Activated T-helper 1 cell treated with Interleukin-2 at 50 U/mL for 16 hours (primary cell): ENCODE data around the gene FZD8.

Source experiments
- DNase-seq: peaks from one replicate; pipeline ENCODE4 v3.0.0-alpha.2; 2020; ENCODE audit warnings: low read depth

The FZD8 gene

DNA sequence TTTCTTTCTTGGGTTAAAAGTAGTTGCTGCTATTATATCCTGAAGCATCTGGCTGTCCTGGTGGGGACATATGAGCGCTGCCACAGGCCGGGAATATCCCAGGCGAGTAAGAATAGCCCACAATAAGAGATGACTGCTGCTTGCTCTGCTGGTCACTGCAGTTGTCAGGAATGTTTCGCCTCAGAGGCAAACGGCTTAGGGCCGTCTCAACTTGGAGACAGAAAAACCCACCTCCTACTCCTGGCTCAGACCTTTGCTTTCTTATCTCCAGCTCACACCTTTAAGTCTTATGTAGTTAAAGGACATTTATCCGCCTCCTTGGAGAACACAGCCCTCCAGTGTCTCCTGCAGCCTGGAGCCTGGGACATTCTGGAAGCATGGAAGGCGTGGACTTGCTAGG, 36.9 kb downstream of the FZD8 start, which contains the start of gene GJD4:
Gene GJD4, plus strand, starts transcription at position 151 of the 400 bp plus-strand sequence. Its CDS starts 227 bp downstream, at position 378.
- DNase-seq = no peak

DNA sequence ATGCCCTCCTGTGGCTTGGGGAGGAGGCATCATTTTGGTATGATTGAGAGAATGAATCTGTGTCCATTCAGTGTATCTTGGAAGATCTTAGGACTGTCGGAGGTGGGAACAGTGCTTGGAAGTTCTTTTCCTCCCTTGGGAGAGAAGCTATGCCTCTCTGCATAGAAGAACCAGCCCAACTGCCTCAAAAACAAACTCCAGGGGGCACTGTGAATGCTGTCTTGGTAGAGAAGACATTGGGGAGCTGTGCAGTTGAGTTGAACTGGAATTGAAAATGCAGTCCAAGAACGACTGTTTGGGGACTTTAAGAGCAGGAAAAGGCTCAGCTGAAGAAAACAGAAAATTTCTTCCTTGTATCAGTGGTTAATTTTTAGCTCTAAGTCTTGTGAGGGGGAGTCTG, 41.9 kb downstream of the FZD8 start:
- DNase-seq = no peak

DNA sequence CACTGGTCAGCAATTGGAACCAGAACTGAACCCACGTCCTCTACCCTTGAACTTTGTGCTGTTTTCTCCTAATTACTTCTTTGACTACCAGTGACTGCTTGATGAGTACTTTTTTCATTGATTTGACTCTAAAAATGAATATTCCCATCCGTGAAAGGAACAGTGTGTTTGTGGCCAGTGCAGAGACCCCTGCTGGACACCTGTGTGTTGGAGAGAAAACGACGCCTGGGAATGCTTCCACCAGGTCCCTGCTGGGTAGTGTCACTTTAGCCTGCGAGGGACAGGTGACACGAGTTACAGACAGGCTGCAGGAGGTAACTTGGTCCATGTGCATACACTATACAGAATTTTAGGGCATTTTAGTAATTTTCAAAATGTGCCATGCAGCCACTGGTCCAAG, 43.7 kb downstream of the FZD8 start:
- no peak for DNase-seq

DNA sequence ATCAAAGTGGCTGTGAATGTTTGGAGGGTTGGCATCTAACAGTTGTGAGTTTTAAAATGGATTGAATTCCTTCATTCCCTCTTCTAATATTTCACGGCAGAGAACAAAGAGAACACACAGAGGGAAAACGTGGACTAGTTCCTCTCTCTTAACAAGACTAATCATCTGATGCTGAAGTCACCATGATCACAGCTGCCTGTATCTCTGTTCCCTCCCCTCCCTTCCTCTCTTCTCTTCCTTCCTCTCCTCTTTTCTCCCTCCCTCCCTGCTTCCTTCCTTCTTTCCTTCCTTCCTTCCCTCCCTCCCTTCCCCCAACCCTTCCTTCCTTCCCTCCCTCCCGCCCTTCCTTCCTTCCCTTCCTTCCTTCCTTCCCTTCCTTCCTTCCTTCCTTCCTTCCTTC, 47.0 kb downstream of the FZD8 start:
- DNase-seq = no peak

DNA sequence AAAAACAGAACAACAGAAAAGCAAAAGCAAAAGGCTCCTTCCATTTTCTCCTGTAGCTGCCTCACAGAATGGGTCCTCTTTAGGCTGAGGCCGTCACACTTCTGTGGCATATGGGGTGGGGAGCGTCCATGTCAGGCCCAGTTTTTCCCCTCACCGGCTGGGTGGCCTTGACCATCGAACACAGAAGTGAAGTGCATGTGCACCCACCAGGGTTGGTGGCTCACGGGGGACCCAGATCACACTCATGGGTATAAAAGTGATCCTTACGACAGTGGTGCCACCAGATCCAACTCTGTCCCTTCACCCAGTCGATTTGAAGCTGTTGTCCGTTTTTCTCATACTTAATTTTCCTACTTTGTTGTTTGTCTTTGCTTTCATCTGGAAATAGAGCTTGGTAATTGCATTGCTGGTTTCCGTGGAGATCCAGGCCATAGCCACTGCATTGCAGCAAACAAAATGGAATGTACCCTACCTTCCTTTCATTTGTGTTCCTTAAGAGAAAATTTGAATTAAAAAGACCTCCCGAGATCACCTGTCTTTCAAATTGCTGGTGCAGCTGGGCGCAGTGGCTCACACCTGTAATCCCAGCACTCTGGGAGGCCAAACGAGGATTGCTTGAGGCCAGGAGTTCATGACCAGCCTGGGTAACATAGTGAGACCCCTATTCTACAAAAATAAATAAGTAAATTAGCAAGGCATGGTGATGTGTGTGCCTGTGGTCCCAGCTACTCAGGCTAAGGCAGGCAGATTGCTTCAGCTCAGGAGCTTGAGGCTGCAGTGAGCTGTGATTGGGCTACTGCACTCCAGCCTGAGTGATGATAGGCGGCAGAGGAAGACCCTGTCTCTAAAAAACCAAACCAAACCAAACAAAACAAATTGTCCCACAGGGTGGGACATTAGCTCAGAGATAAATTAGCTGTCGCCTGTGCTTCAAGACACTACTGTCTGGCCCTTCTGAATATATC, 47.7 kb downstream of the FZD8 start:
- no peak for DNase-seq

DNA sequence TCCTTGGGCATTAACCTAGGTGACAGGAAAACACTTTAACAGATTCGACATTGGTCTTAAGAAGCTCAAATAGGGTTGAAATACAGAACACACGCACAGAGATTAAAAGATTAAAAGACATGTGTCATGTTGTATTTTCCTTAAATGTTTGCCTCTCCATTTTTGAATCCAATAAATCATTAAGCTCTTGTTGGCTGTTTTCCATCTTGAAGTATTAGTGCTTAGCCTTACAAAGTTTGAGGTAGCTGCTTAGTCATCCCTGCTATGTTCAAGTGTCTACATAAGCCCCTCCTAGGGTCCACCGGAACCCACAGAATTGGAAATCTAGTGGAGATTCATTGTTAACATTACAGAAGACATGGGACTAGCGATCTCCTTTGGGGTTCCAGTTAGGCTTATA, 49.7 kb downstream of the FZD8 start:
- DNase-seq = no peak

DNA sequence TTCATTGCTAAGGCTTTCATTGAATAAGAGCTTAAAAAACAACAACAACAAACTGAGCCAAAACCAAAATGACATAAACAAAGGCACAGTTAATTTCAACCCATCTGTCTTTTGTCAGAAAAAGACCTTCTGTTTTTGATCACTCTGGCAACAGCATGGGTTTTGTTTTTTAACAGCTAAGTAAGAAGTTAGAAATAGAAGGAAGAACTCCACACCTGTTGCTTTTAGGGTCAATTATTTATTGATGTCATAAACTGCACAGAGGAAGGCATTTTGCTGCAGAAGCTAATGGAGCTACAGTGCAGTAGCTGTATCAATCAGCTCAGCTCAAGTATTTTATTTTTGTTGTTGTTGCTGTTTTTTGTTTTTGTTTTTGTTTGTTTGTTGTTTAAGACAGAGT, 53.3 kb downstream of the FZD8 start:
- no peak for DNase-seq
